Loucy (cell line): ENCODE measurements around the gene TNFRSF8.

Source experiments
- H2AFZ ChIP-seq: fragments of 200-600 bp; sonication (generic); 2 replicates; pipeline ENCODE4 v1.6.0; 2016; ENCODE audit warnings: antibody characterized with exemption, mild to moderate bottlenecking, low read length, moderate library complexity
- H3F3A ChIP-seq: fragments of 200-600 bp; 2 replicates; pipeline ENCODE4 v1.6.0; 2016; ENCODE audit warnings: antibody characterized with exemption, low read depth, mild to moderate bottlenecking
- H3K27me3 ChIP-seq: fragments of 200-600 bp; sonication (generic); 2 replicates; pipeline ENCODE4 v1.6.1; 2014; ENCODE audit warnings: low read length, mild to moderate bottlenecking; ENCODE audit not compliant: insufficient read depth, poor library complexity, severe bottlenecking
- H3K36me3 ChIP-seq: fragments of 200-600 bp; sonication (generic); 2 replicates; pipeline ENCODE4 v1.6.1; 2016; ENCODE audit warnings: low read length; ENCODE audit not compliant: insufficient read depth
- H3K4me1 ChIP-seq: fragments of 200-600 bp; sonication (generic); 2 replicates; pipeline ENCODE4 v1.5.1; 2014; ENCODE audit warnings: low read length, mild to moderate bottlenecking; ENCODE audit not compliant: insufficient read depth, poor library complexity, severe bottlenecking
- H3K4me2 ChIP-seq: fragments of 200-600 bp; sonication (generic); 2 replicates; pipeline ENCODE4 v1.6.0; 2014; ENCODE audit warnings: antibody characterized with exemption, low read length, low read depth, mild to moderate bottlenecking; ENCODE audit not compliant: poor library complexity, severe bottlenecking
- H3K4me3 ChIP-seq: fragments of 200-600 bp; sonication (generic); 2 replicates; pipeline ENCODE4 v1.5.1; 2014; ENCODE audit warnings: low read length, mild to moderate bottlenecking, mixed read lengths; ENCODE audit not compliant: poor library complexity, severe bottlenecking
- H3K79me2 ChIP-seq: fragments of 200-600 bp; sonication (generic); 2 replicates; pipeline ENCODE4 v1.6.1; 2014; ENCODE audit warnings: low read length; ENCODE audit not compliant: insufficient read depth
- H3K9ac ChIP-seq: fragments of 200-600 bp; sonication (generic); 2 replicates; pipeline ENCODE4 v1.6.0; 2014; ENCODE audit warnings: mild to moderate bottlenecking, low read depth, low read length, moderate library complexity; ENCODE audit not compliant: poor library complexity, severe bottlenecking
- H3K9me2 ChIP-seq: fragments of 200-600 bp; sonication (generic); replicated peaks from 2 replicates; pipeline ENCODE4 v1.6.1; 2016; ENCODE audit warnings: low read depth, low read length, mixed read lengths
- H3K9me3 ChIP-seq: fragments of 200-600 bp; sonication (generic); 2 replicates; pipeline ENCODE4 v1.6.1; 2014; ENCODE audit warnings: mild to moderate bottlenecking, antibody characterized with exemption, low read length, low read depth; ENCODE audit not compliant: insufficient read depth
- H4K20me1 ChIP-seq: fragments of 200-600 bp; sonication (generic); 2 replicates; pipeline ENCODE4 v1.6.0; 2014; ENCODE audit warnings: antibody characterized with exemption, low read length, mild to moderate bottlenecking; ENCODE audit not compliant: insufficient read depth, poor library complexity, severe bottlenecking
- EZH2phosphoT487 ChIP-seq: fragments of 200-600 bp; IDR thresholded peaks from 2 replicates; pipeline ENCODE4 v1.6.1; 2018; ENCODE audit warnings: antibody characterized with exemption, mild to moderate bottlenecking, moderate library complexity, borderline replicate concordance
- TF ChIP-seq, protein P1 (sequence below): fragments of 200-600 bp; sonication (generic); conservative IDR thresholded peaks from 2 replicates; pipeline ENCODE4 v1.5.1; 2014; ENCODE audit warnings: mild to moderate bottlenecking, antibody characterized with exemption, low read length

TNFRSF8 gene

GRCh38 chr1:12172042-12172851, 109.1 kb downstream of the TNFRSF8 start:
- Histone ChIP-seq H3K9me3 (no peaks in the 10 kb centered on the region), H3K4me1 (peaks cover 76% of the 10 kb centered on the region), H3K27me3 (no peaks in the 10 kb centered on the region), H3K9me2 (no peaks in the 10 kb centered on the region), H3K4me3 (peak overlapping the region; percentile 24), H3K9ac (peak overlapping the region; percentile 9), H3K4me2 (peak overlapping the region; percentile 56), H2AFZ (no peak overlapping the region), H3F3A (peaks cover 3% of the 10 kb centered on the region; the same call in 1 of the 2 replicates), H3K79me2 (peaks cover 82% of the 10 kb centered on the region), H4K20me1 (peaks cover 9% of the 10 kb centered on the region), H3K36me3 (no peaks in the 10 kb centered on the region)
- TF ChIP-seq, protein P1, sequence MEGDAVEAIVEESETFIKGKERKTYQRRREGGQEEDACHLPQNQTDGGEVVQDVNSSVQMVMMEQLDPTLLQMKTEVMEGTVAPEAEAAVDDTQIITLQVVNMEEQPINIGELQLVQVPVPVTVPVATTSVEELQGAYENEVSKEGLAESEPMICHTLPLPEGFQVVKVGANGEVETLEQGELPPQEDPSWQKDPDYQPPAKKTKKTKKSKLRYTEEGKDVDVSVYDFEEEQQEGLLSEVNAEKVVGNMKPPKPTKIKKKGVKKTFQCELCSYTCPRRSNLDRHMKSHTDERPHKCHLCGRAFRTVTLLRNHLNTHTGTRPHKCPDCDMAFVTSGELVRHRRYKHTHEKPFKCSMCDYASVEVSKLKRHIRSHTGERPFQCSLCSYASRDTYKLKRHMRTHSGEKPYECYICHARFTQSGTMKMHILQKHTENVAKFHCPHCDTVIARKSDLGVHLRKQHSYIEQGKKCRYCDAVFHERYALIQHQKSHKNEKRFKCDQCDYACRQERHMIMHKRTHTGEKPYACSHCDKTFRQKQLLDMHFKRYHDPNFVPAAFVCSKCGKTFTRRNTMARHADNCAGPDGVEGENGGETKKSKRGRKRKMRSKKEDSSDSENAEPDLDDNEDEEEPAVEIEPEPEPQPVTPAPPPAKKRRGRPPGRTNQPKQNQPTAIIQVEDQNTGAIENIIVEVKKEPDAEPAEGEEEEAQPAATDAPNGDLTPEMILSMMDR = no peak
- TF ChIP-seq EZH2phosphoT487 = no peak

- no peak for TF ChIP-seq EZH2phosphoT487
- TF ChIP-seq, protein P1 = no peak
- Histone ChIP-seq H2AFZ (no peak overlapping the region), H3K4me2 (peak overlapping the region; percentile 56), H3K9me3 (no peaks in the 10 kb centered on the region), H3F3A (peaks cover 3% of the 10 kb centered on the region; the same call in 1 of the 2 replicates), H3K4me3 (peak overlapping the region; percentile 24), H3K27me3 (no peaks in the 10 kb centered on the region), H3K79me2 (peaks cover 82% of the 10 kb centered on the region), H3K36me3 (no peaks in the 10 kb centered on the region), H3K9me2 (no peaks in the 10 kb centered on the region), H4K20me1 (peaks cover 3% of the 10 kb centered on the region), H3K9ac (no peak overlapping the region), H3K4me1 (peaks cover 76% of the 10 kb centered on the region)
Measured at GRCh38 chr1:12173041-12173509, 110.0 kb downstream of the TNFRSF8 start.

- H3K4me3 ChIP-seq = peak overlapping the region; percentile 24
- no peak for TF ChIP-seq EZH2phosphoT487
- TF ChIP-seq, protein P1 = no peak
- no peaks in the 10 kb centered on the region for H3K36me3 ChIP-seq
- no peaks in the 10 kb centered on the region for H3K9me3 ChIP-seq
- peaks cover 76% of the 10 kb centered on the region for H3K4me1 ChIP-seq
- H3K9ac ChIP-seq = peak overlapping the region; percentile 50
- H3K9me2 ChIP-seq = no peaks in the 10 kb centered on the region
- H2AFZ ChIP-seq = no peak overlapping the region
- no peaks in the 10 kb centered on the region for H3K27me3 ChIP-seq
- H4K20me1 ChIP-seq = no peaks in the 10 kb centered on the region
- H3K79me2 ChIP-seq = peaks cover 81% of the 10 kb centered on the region
- peak overlapping the region; percentile 56 for H3K4me2 ChIP-seq
- peaks cover 3% of the 10 kb centered on the region; the same call in 1 of the 2 replicates for H3F3A ChIP-seq
Measured at GRCh38 chr1:12173631-12174121, 110.6 kb downstream of the TNFRSF8 start.
